Stomach (tissue), 9 donors: Measurements from ENCODE around the gene ANKFN1. TPM values are rescaled to one million over a fixed set of nuclear protein-coding genes. Genes with fewer than 3 reads are reported as not detected.

Experiments used
- DNase-seq, 2 donors: peaks; one replicate each; pipeline versions ENCODE4 v3.0.0 to v3.0.0-alpha.2; 2013 to 2019
- H3K27ac ChIP-seq, 5 donors: fragments of 200-600 bp in 4 of 5; sonication (generic) in 4 of 5; one replicate each; pipeline ENCODE4 v1.5.1; 2013 to 2019; ENCODE audit warnings: mild to moderate bottlenecking in 1 of 5, moderate library complexity in 1 of 5
- H3K27me3 ChIP-seq, 3 donors: fragments of 200-600 bp; sonication (generic); one replicate each; pipeline ENCODE4 v1.5.1; 2017 to 2019; ENCODE audit warnings: mixed run types in 1 of 3
- H3K36me3 ChIP-seq, 4 donors: fragments of 200-600 bp; sonication (generic); 1 replicate in 3 of 4; 2 replicates in 1 of 4; pipeline ENCODE4 v1.5.1; 2016 to 2019
- H3K4me1 ChIP-seq, 4 donors: fragments of 200-600 bp; sonication (generic); one replicate each; pipeline ENCODE4 v1.5.1; 2016 to 2019
- H3K4me3 ChIP-seq, 4 donors: fragments of 200-600 bp; sonication (generic) in 3 of 4; one replicate each; pipeline ENCODE4 v1.5.1; 2016 to 2019; ENCODE audit warnings: mild to moderate bottlenecking in 1 of 4
- H3K9me3 ChIP-seq, 4 donors: fragments of 200-600 bp; sonication (generic); one replicate each; pipeline ENCODE4 v1.5.1; 2016 to 2019
- CTCF ChIP-seq, 7 experiments: fragments of 450-650 bp in 4 of 7; fragments of 200-600 bp in 3 of 7; sonication (generic) in 3 of 7; IDR thresholded peaks; one replicate each; pipeline ENCODE4 v1.5.1; 2016 to 2019; ENCODE audit warnings: antibody characterized with exemption in 7 of 7, control low read depth in 2 of 7, mild to moderate bottlenecking in 1 of 7
- EP300 ChIP-seq: sonication (generic); formaldehyde crosslinking; IDR thresholded peaks from one replicate; pipeline ENCODE4 v1.6.1; 2017; ENCODE audit warnings: antibody characterized with exemption
- POLR2A ChIP-seq, 4 donors: fragments of 450-650 bp; IDR thresholded peaks; one replicate each; pipeline ENCODE4 v1.6.1; 2016; ENCODE audit warnings: antibody characterized with exemption in 4 of 4, control low read depth in 2 of 4, mild to moderate bottlenecking in 1 of 4, moderate library complexity in 1 of 4
- POLR2AphosphoS5 ChIP-seq, 3 donors: sonication (generic); formaldehyde crosslinking; IDR thresholded peaks; one replicate each; pipeline ENCODE4 v1.6.1; 2016; ENCODE audit warnings: antibody characterized with exemption in 3 of 3
- WGBS, 5 donors: extraction: QIAGEN DNeasy Blood & Tissue Kit in 3 of 5; methylation state at CpG; one replicate each; pipeline versions ENCODE4 v1.1.5 to v1.1.7; 2013 to 2018; 5-methylcytosine and 5-hydroxymethylcytosine counted together
- intact Hi-C: fragments of 100-400 bp; cut with DNase I; formaldehyde crosslinking; loops from one replicate; pipeline ENCODE4 v1.15.1; 2023; ENCODE audit warnings: low total_unique reads
- polyA plus RNA-seq, 3 donors: library from polyadenylated mRNA; stranded (reverse); fragments of 200-250 nt; gene quantifications; one replicate each; pipeline ENCODE4 v1.2.3, GENCODE V29; 2013
- total RNA-seq, 5 donors: library from RNA; depleted of rRNA; stranded (reverse); fragments of >200 nt; gene quantifications; one replicate each; pipeline versions ENCODE4 v1.1.0 to v1.2.3, GENCODE V29; 2014 to 2016
- donor health status: healthy with polysubstance abuse.
- donor health status: Bipolar disorder and iron deficiency.
- donor health status: healthy.

The ANKFN1 gene
- total and polyA plus RNA-seq, 8 donors = 0.10 to 2.9 (median 1.3) TPM; not detected in 4

DNA sequence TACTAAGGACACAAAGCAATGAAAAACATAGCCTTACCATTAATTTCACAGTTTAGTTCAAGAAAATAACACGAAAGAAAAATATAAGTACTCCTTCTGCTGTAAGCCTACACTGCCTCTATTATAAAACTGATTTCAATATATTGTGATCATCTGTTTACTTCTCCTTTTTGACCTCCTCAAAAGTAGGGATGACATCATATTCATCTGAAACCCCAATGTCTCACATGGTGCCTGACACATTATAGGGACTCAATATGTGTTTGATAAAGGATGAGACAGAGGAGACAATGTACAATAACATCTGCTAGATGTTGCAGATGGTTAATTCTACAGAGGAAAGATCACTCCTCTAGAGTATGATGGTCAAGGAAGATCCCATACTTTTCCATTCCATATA lies 321.8 kb downstream of the ANKFN1 start:
- no peak for DNase-seq
- Histone ChIP-seq H3K9me3 (peaks cover 0 to 8% (median 0%) of the 10 kb centered on the region in 4 donors), H3K4me1 (no peaks in the 10 kb centered on the region), H3K36me3 (no peaks in the 10 kb centered on the region), H3K27ac (no peak overlapping the region), H3K27me3 (no peaks in the 10 kb centered on the region), H3K4me3 (no peak overlapping the region)
- WGBS, 5 donors = 86 to 97% (median 97%) methylated on average over 1 of the region's 1 CpG
- TF ChIP-seq CTCF (IDR thresholded peaks at IDR 0.05) (no peak), EP300 (no peak), POLR2AphosphoS5 (IDR thresholded peaks at IDR 0.05) (no peak), POLR2A (IDR thresholded peaks at IDR 0.05) (no peak)
- intact Hi-C loops = no loop called here

- WGBS, 5 donors = 65 to 70% (median 67%) methylated on average over 7 of the region's 7 CpGs
- TF ChIP-seq CTCF (IDR thresholded peaks at IDR 0.05) (peak in 5 of 7 experiments; percentile 19 to 42 (median 31)), POLR2A (IDR thresholded peaks at IDR 0.05) (no peak)
- Histone ChIP-seq H3K9me3 (no peaks in the 10 kb centered on the region), H3K4me1 (no peaks in the 10 kb centered on the region), H3K27me3 (no peaks in the 10 kb centered on the region), H3K4me3 (no peak overlapping the region), H3K36me3 (no peaks in the 10 kb centered on the region), H3K27ac (no peak overlapping the region)
- DNase-seq = peak in 1 of 2 donors; percentile 29
- intact Hi-C loops = no loop called here
Measured at GRCh38 chr17:56478836-56479447, 325.7 kb downstream of the ANKFN1 start.

GRCh38 chr17:56480501-56480900 lies 327.2 kb downstream of the ANKFN1 start:
- H3K4me1 ChIP-seq = no peaks in the 10 kb centered on the region
- intact Hi-C loops = no loop called here
- peak in 1 of 2 donors; percentile 62 for DNase-seq
- no peak overlapping the region for H3K27ac ChIP-seq
- no peaks in the 10 kb centered on the region for H3K27me3 ChIP-seq
- H3K4me3 ChIP-seq = no peak overlapping the region
- H3K9me3 ChIP-seq = no peaks in the 10 kb centered on the region
- 25 to 39% (median 30%) methylated on average over 1 of the region's 1 CpG for WGBS, 5 donors
- no peak for TF ChIP-seq EP300
- TF ChIP-seq POLR2AphosphoS5 (IDR thresholded peaks at IDR 0.05) = no peak
- no peak for TF ChIP-seq CTCF (IDR thresholded peaks at IDR 0.05)
- no peak for TF ChIP-seq POLR2A (IDR thresholded peaks at IDR 0.05)
- H3K36me3 ChIP-seq = no peaks in the 10 kb centered on the region

DNA sequence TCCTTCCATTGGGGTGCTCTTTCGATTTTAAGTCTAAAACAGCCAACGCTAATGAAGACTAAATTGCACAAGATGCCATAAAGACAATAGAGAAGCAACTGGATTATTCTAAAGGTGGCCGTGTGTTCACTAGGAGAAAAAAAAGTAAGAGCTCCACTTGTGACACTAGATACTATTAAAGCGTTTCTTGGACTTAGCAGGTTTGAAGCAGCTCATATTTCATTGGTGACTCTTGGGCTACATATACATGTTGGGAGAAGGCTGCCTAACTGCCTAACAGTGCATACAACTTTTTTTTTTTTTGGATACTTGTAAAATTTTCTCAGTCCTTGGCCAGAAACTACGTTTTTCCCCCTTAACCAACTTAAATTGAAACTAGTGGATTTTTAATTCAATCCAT lies 328.4 kb downstream of the ANKFN1 start:
- Histone ChIP-seq H3K27me3 (no peaks in the 10 kb centered on the region), H3K4me1 (no peaks in the 10 kb centered on the region), H3K27ac (no peak overlapping the region), H3K36me3 (no peaks in the 10 kb centered on the region), H3K4me3 (no peak overlapping the region), H3K9me3 (no peaks in the 10 kb centered on the region)
- DNase-seq = no peak
- TF ChIP-seq POLR2AphosphoS5 (IDR thresholded peaks at IDR 0.05) = no peak
- TF ChIP-seq CTCF (IDR thresholded peaks at IDR 0.05) = no peak
- no peak for TF ChIP-seq POLR2A (IDR thresholded peaks at IDR 0.05)
- TF ChIP-seq EP300 = no peak
- 63 to 75% (median 71%) methylated on average over 5 of the region's 5 CpGs for WGBS, 5 donors
- intact Hi-C loops = no loop called here
